HepG2 (cell line): ENCODE data around the gene MAML1. TPM values are rescaled to one million over a fixed set of nuclear protein-coding genes. Genes with fewer than 3 reads are reported as not detected.

Experiments used
- ATF5 ChIP-seq: sonication (generic); formaldehyde crosslinking; IDR thresholded peaks from 2 replicates; pipeline ENCODE4 v1.4.0; 2020; ENCODE audit warnings: mild to moderate bottlenecking, low read depth, missing genetic modification reagents
- DBP ChIP-seq: sonication (generic); formaldehyde crosslinking; IDR thresholded peaks from 2 replicates; pipeline ENCODE4 v1.4.0; 2020; ENCODE audit warnings: missing genetic modification reagents; ENCODE audit errors: not compliant biosample characterization
- MXD1 ChIP-seq: sonication (generic); formaldehyde crosslinking; IDR thresholded peaks from 2 replicates; pipeline ENCODE4 v1.4.0; 2020; ENCODE audit warnings: mild to moderate bottlenecking, missing genetic modification reagents
- MXI1 ChIP-seq: IDR thresholded peaks from 3 replicates; pipeline ENCODE4 v1.6.1; 2012; ENCODE audit warnings: low read depth, low read length, inconsistent platforms, borderline replicate concordance
- NCOA1 ChIP-seq: sonication (generic); formaldehyde crosslinking; IDR thresholded peaks from 2 replicates; pipeline ENCODE4 v1.9.0; 2021; ENCODE audit warnings: missing genetic modification reagents
- NFAT5 ChIP-seq: sonication (generic); formaldehyde crosslinking; IDR thresholded peaks from 2 replicates; pipeline ENCODE4 v1.4.0; 2020; ENCODE audit warnings: missing genetic modification reagents
- SIX1 ChIP-seq: sonication (generic); formaldehyde crosslinking; IDR thresholded peaks from 2 replicates; pipeline ENCODE4 v1.4.0; 2020; ENCODE audit warnings: missing genetic modification reagents, borderline replicate concordance
- ZBTB10 ChIP-seq: sonication (generic); formaldehyde crosslinking; IDR thresholded peaks from 2 replicates; pipeline ENCODE4 v1.4.0; 2020; ENCODE audit warnings: missing genetic modification reagents, borderline replicate concordance
- ZBTB39 ChIP-seq: sonication (generic); formaldehyde crosslinking; IDR thresholded peaks from 2 replicates; pipeline ENCODE4 v1.5.0; 2020; ENCODE audit warnings: missing genetic modification reagents
- ZNF264 ChIP-seq: sonication (generic); formaldehyde crosslinking; IDR thresholded peaks from 2 replicates; pipeline ENCODE4 v1.4.0; 2020; ENCODE audit warnings: missing genetic modification reagents
- ZNF577 ChIP-seq: sonication (generic); formaldehyde crosslinking; IDR thresholded peaks from 2 replicates; pipeline ENCODE4 v1.4.0; 2020; ENCODE audit warnings: mild to moderate bottlenecking, low read depth, missing genetic modification reagents, borderline replicate concordance
- ZNF672 ChIP-seq: sonication (generic); formaldehyde crosslinking; IDR thresholded peaks from 2 replicates; pipeline ENCODE4 v1.8.1; 2022; ENCODE audit warnings: missing genetic modification reagents
- ZNF772 ChIP-seq: sonication (generic); formaldehyde crosslinking; IDR thresholded peaks from 2 replicates; pipeline ENCODE4 v1.5.0; 2020; ENCODE audit warnings: mild to moderate bottlenecking, missing genetic modification reagents
- ZXDC ChIP-seq: sonication (generic); formaldehyde crosslinking; IDR thresholded peaks from 2 replicates; pipeline ENCODE4 v1.5.0; 2020; ENCODE audit warnings: mild to moderate bottlenecking, missing genetic modification reagents
- polyA plus RNA-seq, 8 experiments: library from polyadenylated mRNA; depleted of rRNA in 3 of 8; stranded (reverse) in 7 of 8; unstranded in 1 of 8; fragments of >200 nt; fragmentation: Illumina TruSeq in 4 of 8; extraction: Trizol in 4 of 8; gene quantifications; 2 replicates each; pipeline versions ENCODE4 v1.2.1 to v1.2.3, GENCODE V29; 2011 to 2016; ENCODE audit warnings: low read depth in 4 of 8, missing spikeins in 1 of 8, mixed read lengths in 1 of 8; ENCODE audit not compliant: insufficient read depth in 1 of 8
- total RNA-seq, 5 experiments: library from RNA; depleted of rRNA; stranded (reverse); fragments of >200 nt; fragmentation: Illumina TruSeq; extraction: Trizol; gene quantifications; 2 replicates each; pipeline ENCODE4 v1.2.3, GENCODE V29; 2016; ENCODE audit warnings: low read depth in 1 of 5

The MAML1 gene
- total and polyA plus RNA-seq, 2 of the 13 experiments (the other 11 are each of a cell fraction or from before 2014, with no cell fraction given), result 10.0 to 10.8 TPM

GRCh38 chr5:179805070-179805528, 72.5 kb downstream of the MAML1 start (continued):
- no peak for TF ChIP-seq ZBTB10 (CRISPR knock-in tag)
- TF ChIP-seq ATF5 (CRISPR knock-in tag), result 0 out of 2 replicates have a peak, but pooled peaks have one; percentile 26
- TF ChIP-seq ZNF772 (CRISPR knock-in tag), result no peak; the same call in 1 of the 2 replicates
- no peak for TF ChIP-seq DBP
- TF ChIP-seq ZBTB39, result no peak
- TF ChIP-seq NCOA1 (CRISPR knock-in tag), result no peak
- no peak for TF ChIP-seq NFAT5 (CRISPR knock-in tag)
- no peak for TF ChIP-seq SIX1 (CRISPR knock-in tag)
- no peak for TF ChIP-seq ZXDC (CRISPR knock-in tag)
- no peak for TF ChIP-seq MXI1
- TF ChIP-seq ZNF577 (CRISPR knock-in tag), result no peak
- TF ChIP-seq ZNF264, result no peak
- no peak for TF ChIP-seq ZNF672
- no peak for TF ChIP-seq MXD1
